Measurements from ENCODE around the gene TLNRD1. TPM values are rescaled to one million over a fixed set of nuclear protein-coding genes. Genes with fewer than 3 reads are reported as not detected.
"Not testable (repeated sequence)": the region's sequence is repeated elsewhere in the genome, so short reads cannot be mapped to it uniquely, and the experiment has no call there.

TLNRD1 gene
- total RNA-seq, 1 experiment from 2014 or later = 31.8 TPM

- Mint-ChIP-seq H3K27me3 (ENCODE audit: unreplicated experiment) (no peaks in the 10 kb centered on the region), H3K9me3 (ENCODE audit: low read depth, unreplicated experiment) (no peaks in the 10 kb centered on the region), H3K36me3 (ENCODE audit: insufficient read depth, unreplicated experiment) (peaks cover 21% of the 10 kb centered on the region), H3K4me3 (ENCODE audit: low read depth, unreplicated experiment) (no peak overlapping the region), H3K4me1 (ENCODE audit: low read depth, unreplicated experiment) (peaks cover 33% of the 10 kb centered on the region), H3K27ac (ENCODE audit: unreplicated experiment) (no peak overlapping the region)
- intact Hi-C loops (cut with micrococcal nuclease; ENCODE audit: unreplicated experiment) = loop anchor here (2.0 kb wide), 1 partner anchor 161 kb away; no protein-coding TSS in a partner anchor
- BruUV-seq (replicated peaks) = no TSS peak
- no peak for DNase-seq
- CTCF ChIA-PET = interaction anchor here (0.7 to 1.7 kb wide), 3 partner anchors 30 to 361 kb away, joined by 3 to 5 read pairs (median 5); no protein-coding TSS in a partner anchor
- TF ChIP-seq, protein P1, sequence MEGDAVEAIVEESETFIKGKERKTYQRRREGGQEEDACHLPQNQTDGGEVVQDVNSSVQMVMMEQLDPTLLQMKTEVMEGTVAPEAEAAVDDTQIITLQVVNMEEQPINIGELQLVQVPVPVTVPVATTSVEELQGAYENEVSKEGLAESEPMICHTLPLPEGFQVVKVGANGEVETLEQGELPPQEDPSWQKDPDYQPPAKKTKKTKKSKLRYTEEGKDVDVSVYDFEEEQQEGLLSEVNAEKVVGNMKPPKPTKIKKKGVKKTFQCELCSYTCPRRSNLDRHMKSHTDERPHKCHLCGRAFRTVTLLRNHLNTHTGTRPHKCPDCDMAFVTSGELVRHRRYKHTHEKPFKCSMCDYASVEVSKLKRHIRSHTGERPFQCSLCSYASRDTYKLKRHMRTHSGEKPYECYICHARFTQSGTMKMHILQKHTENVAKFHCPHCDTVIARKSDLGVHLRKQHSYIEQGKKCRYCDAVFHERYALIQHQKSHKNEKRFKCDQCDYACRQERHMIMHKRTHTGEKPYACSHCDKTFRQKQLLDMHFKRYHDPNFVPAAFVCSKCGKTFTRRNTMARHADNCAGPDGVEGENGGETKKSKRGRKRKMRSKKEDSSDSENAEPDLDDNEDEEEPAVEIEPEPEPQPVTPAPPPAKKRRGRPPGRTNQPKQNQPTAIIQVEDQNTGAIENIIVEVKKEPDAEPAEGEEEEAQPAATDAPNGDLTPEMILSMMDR (IDR thresholded peaks at IDR 0.05; ENCODE audit: unreplicated experiment) = no peak
Observed at GRCh38 chr15:80957556-80957955, 43.2 kb upstream of the TLNRD1 start.

- no peak for DNase-seq
- TF ChIP-seq, protein P1 (IDR thresholded peaks at IDR 0.05; ENCODE audit: unreplicated experiment) = no peak
- no TSS peak for BruUV-seq (replicated peaks)
- H3K27ac Mint-ChIP-seq (ENCODE audit: unreplicated experiment) = no peak overlapping the region
- no peaks in the 10 kb centered on the region for H3K27me3 Mint-ChIP-seq (ENCODE audit: unreplicated experiment)
- H3K9me3 Mint-ChIP-seq (ENCODE audit: low read depth, unreplicated experiment) = no peaks in the 10 kb centered on the region
- intact Hi-C loops (cut with micrococcal nuclease; ENCODE audit: unreplicated experiment) = loop anchor here (2.0 kb wide), 1 partner anchor 161 kb away; no protein-coding TSS in a partner anchor
- CTCF ChIA-PET = interaction anchor here (0.7 to 1.7 kb wide), 2 partner anchors 181 to 361 kb away, joined by 3 to 5 read pairs; no protein-coding TSS in a partner anchor
- H3K4me3 Mint-ChIP-seq (ENCODE audit: low read depth, unreplicated experiment) = no peak overlapping the region
- H3K4me1 Mint-ChIP-seq (ENCODE audit: low read depth, unreplicated experiment) = peaks cover 33% of the 10 kb centered on the region
- H3K36me3 Mint-ChIP-seq (ENCODE audit: insufficient read depth, unreplicated experiment) = peaks cover 21% of the 10 kb centered on the region
Observed at GRCh38 chr15:80957976-80958375, 42.7 kb upstream of the TLNRD1 start.

GRCh38 chr15:80958818-80959495, 41.8 kb upstream of the TLNRD1 start:
- TF ChIP-seq, protein P1 (IDR thresholded peaks at IDR 0.05; ENCODE audit: unreplicated experiment) = no peak
- Mint-ChIP-seq H3K9me3 (ENCODE audit: low read depth, unreplicated experiment) (no peaks in the 10 kb centered on the region), H3K27me3 (ENCODE audit: unreplicated experiment) (no peaks in the 10 kb centered on the region), H3K27ac (ENCODE audit: unreplicated experiment) (no peak overlapping the region), H3K4me1 (ENCODE audit: low read depth, unreplicated experiment) (peaks cover 23% of the 10 kb centered on the region), H3K4me3 (ENCODE audit: low read depth, unreplicated experiment) (no peak overlapping the region), H3K36me3 (ENCODE audit: insufficient read depth, unreplicated experiment) (peaks cover 15% of the 10 kb centered on the region)
- intact Hi-C loops (cut with micrococcal nuclease; ENCODE audit: unreplicated experiment) = no loop called here
- DNase-seq = no peak
- CTCF ChIA-PET = interaction anchor here (0.7 kb wide), 1 partner anchor 11 kb away, joined by 4 read pairs; no protein-coding TSS in a partner anchor
- BruUV-seq (replicated peaks) = no TSS peak

- CTCF ChIA-PET; H3K4me3 Mint-ChIP-seq (ENCODE audit: low read depth, unreplicated experiment); intact Hi-C loops (cut with micrococcal nuclease; ENCODE audit: unreplicated experiment); BruUV-seq (replicated peaks); H3K4me1 Mint-ChIP-seq (ENCODE audit: low read depth, unreplicated experiment); H3K27me3 Mint-ChIP-seq (ENCODE audit: unreplicated experiment); H3K9me3 Mint-ChIP-seq (ENCODE audit: low read depth, unreplicated experiment); H3K27ac Mint-ChIP-seq (ENCODE audit: unreplicated experiment); DNase-seq: not testable (repeated sequence)
- peaks cover 26% of the 10 kb centered on the region for H3K36me3 Mint-ChIP-seq (ENCODE audit: insufficient read depth, unreplicated experiment)
Observed at GRCh38 chr15:80965454-80965853, 35.3 kb upstream of the TLNRD1 start.

All from Calu3 (cell line).